ENCODE results near the gene CAPN9.

DNA sequence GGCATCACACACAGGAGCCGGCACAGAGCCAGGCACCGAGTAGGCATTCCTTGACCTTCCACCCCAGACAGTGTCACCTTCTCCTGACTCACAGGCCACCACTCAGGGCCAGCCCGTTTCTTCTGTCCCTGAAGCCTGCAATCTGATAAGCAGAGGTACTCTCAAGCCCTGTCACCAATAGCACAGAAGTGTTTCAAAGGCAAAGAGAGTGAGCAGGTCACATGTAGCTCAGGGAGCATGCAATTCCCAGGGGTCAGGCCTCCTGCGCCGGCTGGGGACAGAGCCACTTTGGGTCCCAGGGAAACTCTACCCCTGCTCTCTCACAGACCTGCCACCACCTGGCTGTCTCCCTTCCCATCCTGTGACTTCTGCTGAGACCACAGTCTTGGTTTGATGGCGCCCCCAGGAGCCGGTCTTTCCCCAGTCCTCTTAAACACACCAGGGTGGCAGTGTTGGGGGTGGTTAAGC lies 13.2 kb downstream of the CAPN9 start:
- TF ChIP-seq, protein P1, sequence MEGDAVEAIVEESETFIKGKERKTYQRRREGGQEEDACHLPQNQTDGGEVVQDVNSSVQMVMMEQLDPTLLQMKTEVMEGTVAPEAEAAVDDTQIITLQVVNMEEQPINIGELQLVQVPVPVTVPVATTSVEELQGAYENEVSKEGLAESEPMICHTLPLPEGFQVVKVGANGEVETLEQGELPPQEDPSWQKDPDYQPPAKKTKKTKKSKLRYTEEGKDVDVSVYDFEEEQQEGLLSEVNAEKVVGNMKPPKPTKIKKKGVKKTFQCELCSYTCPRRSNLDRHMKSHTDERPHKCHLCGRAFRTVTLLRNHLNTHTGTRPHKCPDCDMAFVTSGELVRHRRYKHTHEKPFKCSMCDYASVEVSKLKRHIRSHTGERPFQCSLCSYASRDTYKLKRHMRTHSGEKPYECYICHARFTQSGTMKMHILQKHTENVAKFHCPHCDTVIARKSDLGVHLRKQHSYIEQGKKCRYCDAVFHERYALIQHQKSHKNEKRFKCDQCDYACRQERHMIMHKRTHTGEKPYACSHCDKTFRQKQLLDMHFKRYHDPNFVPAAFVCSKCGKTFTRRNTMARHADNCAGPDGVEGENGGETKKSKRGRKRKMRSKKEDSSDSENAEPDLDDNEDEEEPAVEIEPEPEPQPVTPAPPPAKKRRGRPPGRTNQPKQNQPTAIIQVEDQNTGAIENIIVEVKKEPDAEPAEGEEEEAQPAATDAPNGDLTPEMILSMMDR (IDR thresholded peaks at IDR 0.05 in 4 of 5, conservative IDR thresholded peaks at IDR 0.05 in 1 of 5): no peak
- TF ChIP-seq POLR2A (IDR thresholded peaks at IDR 0.05): no peak

Measured in gastrocnemius medialis (tissue), 4 donors.